Measurements from ENCODE around the gene CYTH4. TPM values are rescaled to one million over a fixed set of nuclear protein-coding genes. Genes with fewer than 3 reads are reported as not detected.

CYTH4 gene
- total RNA-seq, 2 experiments from 2014 or later, result 20.6 to 28.1 TPM

- no TSS peak for BruUV-seq (replicated peaks)
These were observed 38.7 kb downstream of the CYTH4 start for GRCh38 chr22:37320726-37321677.

GRCh38 chr22:37324340-37325038 is 42.2 kb downstream of the CYTH4 start:
- no peak for TF ChIP-seq EZH2phosphoT487 (IDR thresholded peaks at IDR 0.05; ENCODE audit: borderline replicate concordance, low read depth, low read length)
- no peak overlapping the region for H3K4me2 ChIP-seq (ENCODE audit: low read length)
- intact Hi-C loops (cut with micrococcal nuclease; ENCODE audit: unreplicated experiment), result no loop called here
- H3K9me2 ChIP-seq (ENCODE audit: insufficient read depth, low read length), result no peaks in the 10 kb centered on the region
- no peak overlapping the region for H3K27ac ChIP-seq (ENCODE audit: low read depth, low read length, poor library complexity, severe bottlenecking)
- no peak overlapping the region for H2AFZ ChIP-seq (ENCODE audit: low read length)
- ChIA-PET CTCF (ENCODE audit: unreplicated experiment) (interaction anchor here (0.5 kb wide), 1 partner anchor 238 kb away, joined by 3 read pairs; no protein-coding TSS in a partner anchor), POLR2A (no interaction called here)
- no peaks in the 10 kb centered on the region for H4K20me1 ChIP-seq (ENCODE audit: insufficient read depth, low read length)
- no peaks in the 10 kb centered on the region for H3K4me1 ChIP-seq (ENCODE audit: insufficient read depth, low read length, poor library complexity, severe bottlenecking)
- no peak for DNase-seq (ENCODE audit: low spot score)
- BruUV-seq (replicated peaks), result no TSS peak
- H3K79me2 ChIP-seq (ENCODE audit: insufficient read depth, low read depth, low read length), result no peaks in the 10 kb centered on the region
- no peak overlapping the region for H3K4me3 ChIP-seq (ENCODE audit: low read depth, low read length, poor library complexity, severe bottlenecking)
- no peaks in the 10 kb centered on the region for H3K36me3 ChIP-seq (ENCODE audit: insufficient read depth, low read length)
- H3K9me3 ChIP-seq (ENCODE audit: low read length), result no peaks in the 10 kb centered on the region

More at GRCh38 chr22:37320726-37321677, 38.7 kb downstream of the CYTH4 start:
- Histone ChIP-seq H3K9me3 (ENCODE audit: low read length) (no peaks in the 10 kb centered on the region), H3K36me3 (ENCODE audit: insufficient read depth, low read length) (no peaks in the 10 kb centered on the region), H2AFZ (ENCODE audit: low read length) (no peak overlapping the region), H3K4me3 (ENCODE audit: low read depth, low read length, poor library complexity, severe bottlenecking) (no peak overlapping the region), H3K9me2 (ENCODE audit: insufficient read depth, low read length) (no peaks in the 10 kb centered on the region), H3K4me1 (ENCODE audit: insufficient read depth, low read length, poor library complexity, severe bottlenecking) (no peaks in the 10 kb centered on the region), H4K20me1 (ENCODE audit: insufficient read depth, low read length) (no peaks in the 10 kb centered on the region), H3K27ac (ENCODE audit: low read depth, low read length, poor library complexity, severe bottlenecking) (no peak overlapping the region), H3K4me2 (ENCODE audit: low read length) (no peak overlapping the region), H3K79me2 (ENCODE audit: insufficient read depth, low read depth, low read length) (no peaks in the 10 kb centered on the region)
- ChIA-PET CTCF (ENCODE audit: unreplicated experiment) (no interaction called here), POLR2A (no interaction called here)
- TF ChIP-seq CTCF (conservative IDR thresholded peaks at IDR 0.05; ENCODE audit: low read length), result no peak
- TF ChIP-seq EZH2phosphoT487 (IDR thresholded peaks at IDR 0.05; ENCODE audit: borderline replicate concordance, low read depth, low read length), result no peak
- intact Hi-C loops (cut with micrococcal nuclease; ENCODE audit: unreplicated experiment), result no loop called here
- no peak for DNase-seq (ENCODE audit: low spot score)

- Histone ChIP-seq H3K36me3 (ENCODE audit: insufficient read depth, low read length) (no peaks in the 10 kb centered on the region), H3K4me2 (ENCODE audit: low read length) (no peak overlapping the region), H3K9me2 (ENCODE audit: insufficient read depth, low read length) (no peaks in the 10 kb centered on the region), H3K79me2 (ENCODE audit: insufficient read depth, low read depth, low read length) (no peaks in the 10 kb centered on the region), H3K9me3 (ENCODE audit: low read length) (no peaks in the 10 kb centered on the region), H3K27ac (ENCODE audit: low read depth, low read length, poor library complexity, severe bottlenecking) (no peak overlapping the region), H3K4me1 (ENCODE audit: insufficient read depth, low read length, poor library complexity, severe bottlenecking) (no peaks in the 10 kb centered on the region), H2AFZ (ENCODE audit: low read length) (no peak overlapping the region), H4K20me1 (ENCODE audit: insufficient read depth, low read length) (no peaks in the 10 kb centered on the region), H3K4me3 (ENCODE audit: low read depth, low read length, poor library complexity, severe bottlenecking) (no peak overlapping the region)
- ChIA-PET POLR2A (no interaction called here), CTCF (ENCODE audit: unreplicated experiment) (no interaction called here)
- TF ChIP-seq CTCF (conservative IDR thresholded peaks at IDR 0.05; ENCODE audit: low read length) (no peak), EZH2phosphoT487 (IDR thresholded peaks at IDR 0.05; ENCODE audit: borderline replicate concordance, low read depth, low read length) (no peak)
- no peak for DNase-seq (ENCODE audit: low spot score)
- intact Hi-C loops (cut with micrococcal nuclease; ENCODE audit: unreplicated experiment), result no loop called here
- BruUV-seq (replicated peaks), result no TSS peak
These were observed 42.7 kb downstream of the CYTH4 start for GRCh38 chr22:37325039-37325395.

Measured in OCI-LY7 (cell line).